GM18519 (cell line): ENCODE data around the gene PARD3.

Experiments
- ATAC-seq: cut with Tn5 transposase; IDR thresholded peaks from one replicate; pipeline ENCODE4 v1.9.1; 2021; ENCODE audit warnings: mild to moderate bottlenecking, moderate library complexity; ENCODE audit not compliant: unreplicated experiment, low FRiP score

PARD3 gene

DNA sequence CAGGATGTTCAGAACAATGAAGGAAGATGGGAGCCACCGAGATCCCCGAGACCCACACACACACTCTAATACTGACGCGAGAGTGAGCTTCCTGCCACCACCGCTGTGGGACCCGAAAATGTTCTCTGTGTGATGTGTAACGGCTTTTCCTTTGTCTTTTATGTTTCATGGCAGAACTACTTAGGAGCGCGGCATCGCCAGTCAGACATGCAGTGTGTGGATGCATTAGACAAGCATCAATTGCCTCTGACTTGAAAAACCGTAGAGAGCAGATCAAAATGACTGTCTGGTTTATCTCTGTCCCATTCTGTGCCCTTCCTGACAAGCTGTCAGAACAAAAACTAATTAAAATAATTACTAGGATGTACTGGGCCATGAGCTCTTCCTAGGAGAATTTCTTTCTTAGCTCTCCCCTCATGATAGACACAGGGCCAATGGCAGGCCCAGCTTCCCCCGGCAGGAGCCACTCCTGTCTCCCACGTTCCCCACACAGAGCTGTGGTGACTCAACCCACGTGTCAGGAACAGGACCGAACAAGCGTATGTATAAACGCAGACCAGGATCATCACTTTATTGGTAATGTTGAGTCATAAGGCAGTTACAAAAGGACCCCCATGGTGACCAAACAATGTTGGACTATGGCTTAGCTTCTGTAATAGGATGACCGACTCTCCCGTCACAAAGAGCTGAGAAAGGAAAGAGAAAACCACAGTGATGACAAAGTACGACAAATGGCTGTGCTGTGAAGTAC lies 705.0 kb downstream of the PARD3 start:
- ATAC-seq = no peak

DNA sequence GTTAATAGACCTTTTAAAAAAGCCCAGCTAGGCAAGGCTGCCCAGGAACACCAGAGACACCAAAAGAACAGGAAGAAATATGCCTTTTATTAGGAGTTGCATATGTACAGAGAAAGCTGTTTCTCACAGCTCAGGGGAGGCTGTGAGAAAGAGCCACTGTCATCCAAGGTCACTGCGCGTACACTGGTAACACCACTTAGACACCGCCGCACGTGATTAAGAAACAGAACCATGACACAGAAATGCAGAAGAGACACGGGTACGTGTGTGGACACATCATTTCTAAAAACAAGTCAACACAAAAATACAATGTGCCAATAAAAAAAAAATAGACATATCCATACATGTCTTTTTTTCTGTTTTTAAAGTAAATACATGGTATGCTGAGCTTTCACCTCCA lies 705.6 kb downstream of the PARD3 start:
- ATAC-seq = no peak

DNA sequence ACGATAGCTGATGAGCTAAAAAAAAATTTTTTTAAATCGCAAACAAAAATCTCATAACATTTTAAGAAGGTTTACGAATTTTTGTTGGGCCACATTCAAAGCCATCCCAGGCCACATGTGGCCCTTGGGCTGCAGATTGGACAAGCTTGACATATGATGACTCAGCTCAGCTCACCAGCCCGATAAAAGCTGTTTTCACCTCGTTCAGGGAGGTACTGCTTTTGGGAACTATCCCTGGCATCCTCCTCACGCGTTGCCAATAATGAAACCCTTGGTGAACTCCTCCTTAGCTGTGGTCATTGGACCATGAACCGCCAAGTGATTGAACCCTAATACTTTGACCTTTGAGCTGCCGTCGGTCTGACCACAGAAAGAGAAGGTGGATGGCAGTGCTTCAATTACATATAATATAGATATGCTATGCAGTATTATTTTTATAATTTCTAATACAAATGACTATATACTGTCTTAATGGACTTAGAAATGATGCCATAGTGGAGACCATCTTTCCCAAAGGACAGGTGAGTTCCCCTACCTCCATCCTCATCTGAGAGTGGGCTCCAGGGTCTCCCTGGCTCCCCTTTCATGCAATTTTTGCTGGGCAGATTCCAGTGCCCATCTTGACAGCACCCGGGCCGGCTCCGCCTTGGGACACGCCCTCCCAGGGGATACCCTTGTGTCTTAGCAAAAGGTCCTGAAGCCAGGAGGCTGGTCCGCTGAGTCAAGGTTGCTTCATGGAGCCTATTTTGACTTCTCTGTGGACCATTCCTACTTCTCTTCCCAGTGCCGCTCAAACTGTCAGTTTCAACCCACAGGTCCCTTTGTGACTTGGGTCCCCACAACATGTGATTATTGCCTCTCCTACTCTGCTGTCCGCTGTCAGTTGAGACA lies 707.2 kb downstream of the PARD3 start:
- ATAC-seq = no peak

DNA sequence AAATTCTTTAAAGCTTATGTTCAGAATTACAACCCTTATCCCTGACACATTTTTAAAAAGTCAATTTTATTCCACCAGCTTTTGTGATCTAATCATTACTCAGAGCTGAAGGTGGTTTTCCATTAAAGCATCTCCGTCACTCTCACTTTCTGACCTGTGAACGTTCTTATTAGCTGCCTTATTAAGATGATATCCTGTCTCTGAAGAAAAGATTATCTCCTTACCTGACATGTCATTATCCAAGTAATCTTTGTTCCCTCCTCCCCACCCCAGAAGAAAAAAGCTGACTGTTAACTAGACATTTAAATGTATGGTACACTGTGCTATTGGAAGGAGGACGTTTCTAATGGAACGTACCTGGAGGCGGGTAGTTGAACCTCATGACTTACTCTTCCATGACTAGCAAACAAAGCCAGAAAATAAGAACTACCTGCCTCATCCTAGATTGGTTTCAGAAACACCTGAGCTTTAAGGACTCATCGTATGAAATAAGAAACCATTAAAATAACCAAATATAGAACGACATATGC lies 708.7 kb downstream of the PARD3 start:
- ATAC-seq = no peak

DNA sequence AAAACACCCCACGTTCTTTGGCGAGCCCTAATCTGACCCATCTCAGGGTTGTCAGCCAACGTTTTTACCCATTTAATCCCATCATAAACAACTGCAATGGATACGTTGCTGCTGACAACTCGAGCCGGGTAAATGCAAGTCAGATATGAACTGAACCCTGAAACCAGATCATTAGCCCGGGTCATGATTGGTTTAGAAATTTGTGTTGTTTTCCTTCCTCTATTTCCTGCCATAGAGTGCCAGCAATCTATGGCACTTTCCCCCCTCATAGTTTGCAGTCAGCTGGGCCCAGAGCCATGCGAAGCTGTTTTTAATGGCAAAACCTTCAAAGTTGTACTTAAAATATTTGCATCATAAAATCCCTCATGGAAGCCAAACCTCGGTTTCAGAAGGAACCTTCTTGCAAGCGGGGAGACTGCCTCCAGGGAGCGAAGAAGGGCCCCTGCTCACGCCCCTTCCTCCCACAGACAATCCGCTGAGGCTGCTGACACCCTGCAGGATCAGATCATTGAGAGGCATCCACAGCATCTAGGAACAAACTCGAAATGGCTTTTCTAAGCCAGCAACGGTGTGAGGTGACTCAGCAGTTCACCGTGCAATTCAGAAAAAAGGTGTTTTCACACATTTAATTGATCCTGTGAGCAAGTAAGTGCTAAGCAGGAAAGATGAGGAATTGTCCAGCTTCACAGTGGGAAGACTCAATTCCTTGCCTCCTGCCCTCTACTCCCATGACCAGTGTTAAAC lies 710.1 kb downstream of the PARD3 start:
- no peak for ATAC-seq

DNA sequence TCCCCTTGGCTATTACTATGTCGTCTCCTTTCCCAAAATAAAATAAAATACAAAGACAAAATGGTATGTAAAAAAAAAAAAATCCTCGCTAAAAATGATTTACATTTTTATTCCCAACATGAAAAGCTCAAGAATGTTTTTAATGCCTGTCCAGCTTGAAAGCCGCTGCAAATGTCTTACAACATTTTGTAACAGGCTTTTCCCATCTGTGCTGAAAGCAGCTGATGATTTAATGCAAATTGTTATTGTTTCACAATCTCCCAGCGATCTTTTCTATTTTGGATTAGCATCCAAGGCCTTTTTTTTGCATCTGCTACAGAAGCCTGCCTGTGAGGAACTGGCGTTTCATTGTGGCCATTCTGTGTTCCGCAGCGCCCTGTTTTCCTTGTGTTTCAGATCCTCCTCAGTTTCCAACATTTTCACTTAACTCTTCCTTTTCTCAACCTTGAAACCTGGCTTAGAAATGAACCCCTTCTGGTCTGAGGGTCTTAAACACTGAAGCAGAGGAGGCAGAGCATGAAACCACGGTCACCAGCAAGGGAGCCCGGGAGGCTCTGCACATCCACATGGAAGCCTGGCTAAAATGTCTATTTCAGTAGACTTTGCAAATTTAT lies 712.1 kb downstream of the PARD3 start:
- ATAC-seq = no peak

DNA sequence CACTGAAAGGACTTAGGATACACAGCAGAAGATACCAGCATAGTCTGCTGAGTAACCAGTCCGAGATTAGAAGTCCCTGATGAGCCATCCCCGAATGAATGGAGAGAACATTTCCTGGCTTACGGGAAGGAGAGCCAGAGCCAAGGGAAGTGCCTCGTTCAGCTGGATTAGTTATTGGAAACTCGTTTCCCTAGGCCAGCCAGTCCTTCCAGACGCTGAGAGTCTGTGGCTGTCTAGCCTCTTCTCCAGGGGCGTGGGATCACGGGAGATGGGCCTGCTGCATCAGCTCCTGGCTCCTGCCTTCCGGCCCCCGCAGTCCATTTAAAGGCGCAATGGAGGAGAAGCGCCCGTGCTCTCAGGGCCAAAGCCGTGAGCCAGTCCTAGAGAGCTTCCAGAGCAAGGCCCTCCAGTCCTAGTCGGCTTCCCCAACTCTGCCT lies 712.8 kb downstream of the PARD3 start:
- ATAC-seq = no peak

DNA sequence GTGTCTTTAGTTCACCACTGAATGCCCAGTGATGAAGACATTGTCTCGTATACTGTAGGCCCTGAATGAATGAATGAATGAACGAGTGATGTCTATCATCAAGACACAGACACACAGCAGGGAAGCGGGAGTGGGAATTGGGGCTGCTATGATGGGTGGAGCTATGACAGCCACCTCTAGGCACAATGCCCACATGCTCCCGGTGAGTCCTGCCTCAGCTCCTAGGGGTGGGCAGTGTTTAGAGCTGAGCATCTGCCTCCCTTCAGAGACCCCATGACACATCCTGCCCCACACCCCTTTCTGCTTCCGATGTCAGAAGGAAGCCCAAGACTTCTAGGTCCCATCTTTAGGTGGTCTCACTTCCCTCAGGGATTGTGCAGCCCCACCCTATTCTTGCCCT lies 714.1 kb downstream of the PARD3 start:
- no peak for ATAC-seq

DNA sequence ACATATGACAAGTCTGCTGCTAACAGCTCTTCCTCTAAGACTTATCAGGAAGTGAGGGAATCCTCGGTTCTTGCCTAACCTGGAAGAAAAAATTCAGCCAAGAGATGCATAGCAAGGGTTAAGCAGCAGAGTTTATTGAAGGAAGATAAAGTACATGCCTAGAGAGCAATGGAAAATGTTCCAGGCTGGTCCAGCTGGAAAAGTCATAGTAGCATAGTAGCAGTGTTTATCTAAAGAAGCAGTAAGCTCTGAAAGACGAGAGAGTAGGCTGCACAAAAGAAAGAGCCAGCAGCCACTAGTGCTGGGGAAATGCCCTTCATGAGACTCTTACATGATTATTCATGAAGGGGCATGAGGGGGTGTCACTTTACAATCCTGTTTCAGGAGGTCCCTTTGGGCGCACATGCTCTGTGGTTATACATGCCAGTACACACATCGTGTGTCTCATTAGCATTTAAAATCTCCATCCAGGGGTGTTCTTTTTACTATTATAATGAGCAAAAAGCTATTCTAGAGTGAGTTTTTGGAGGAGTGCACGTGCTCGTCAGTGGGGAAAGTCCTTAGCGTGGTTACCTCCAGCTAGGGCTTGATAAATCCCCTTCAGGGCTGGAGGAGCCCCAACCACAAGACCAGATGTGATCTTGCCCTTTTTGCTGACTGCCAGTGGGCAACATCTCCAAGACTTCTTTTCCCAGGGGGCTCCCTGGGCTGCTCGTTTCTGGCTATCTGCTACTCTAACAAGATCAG lies 716.1 kb downstream of the PARD3 start:
- no peak for ATAC-seq

DNA sequence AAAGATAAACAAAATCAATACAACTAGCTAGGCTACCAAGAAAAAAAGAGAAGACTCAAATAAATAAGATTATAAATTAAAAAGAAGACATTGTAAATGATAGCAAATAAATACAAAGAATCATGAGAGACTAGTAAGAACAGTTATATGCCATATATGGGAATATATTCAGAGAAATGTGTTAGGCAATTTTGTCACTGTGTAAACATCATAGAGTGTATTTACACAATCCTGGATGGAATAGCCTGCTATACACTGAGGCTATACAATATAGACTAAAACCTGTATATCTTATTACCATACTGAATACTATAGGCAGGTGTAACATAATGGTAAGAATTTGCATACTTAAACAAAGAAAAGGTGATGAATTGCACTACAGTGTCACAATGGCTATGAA lies 717.4 kb downstream of the PARD3 start:
- no peak for ATAC-seq

DNA sequence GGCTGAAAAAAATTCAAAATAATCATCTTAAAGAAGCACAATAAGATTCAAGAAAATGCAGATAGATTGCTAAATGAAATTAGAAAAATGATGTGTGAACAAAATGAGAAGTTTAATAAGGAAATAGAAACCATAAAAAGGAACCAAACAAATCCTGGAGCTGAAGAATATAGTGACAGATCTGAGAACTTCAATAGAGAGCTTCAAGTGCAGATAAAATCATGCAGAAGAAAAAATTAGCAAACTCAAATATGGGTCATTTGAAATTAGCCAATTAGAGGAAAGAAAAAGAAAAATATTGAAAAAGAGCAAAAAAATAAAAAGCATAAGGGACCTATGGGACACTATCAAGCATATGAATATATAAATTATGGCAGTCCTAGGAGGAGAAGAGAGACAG lies 720.1 kb downstream of the PARD3 start:
- no peak for ATAC-seq

DNA sequence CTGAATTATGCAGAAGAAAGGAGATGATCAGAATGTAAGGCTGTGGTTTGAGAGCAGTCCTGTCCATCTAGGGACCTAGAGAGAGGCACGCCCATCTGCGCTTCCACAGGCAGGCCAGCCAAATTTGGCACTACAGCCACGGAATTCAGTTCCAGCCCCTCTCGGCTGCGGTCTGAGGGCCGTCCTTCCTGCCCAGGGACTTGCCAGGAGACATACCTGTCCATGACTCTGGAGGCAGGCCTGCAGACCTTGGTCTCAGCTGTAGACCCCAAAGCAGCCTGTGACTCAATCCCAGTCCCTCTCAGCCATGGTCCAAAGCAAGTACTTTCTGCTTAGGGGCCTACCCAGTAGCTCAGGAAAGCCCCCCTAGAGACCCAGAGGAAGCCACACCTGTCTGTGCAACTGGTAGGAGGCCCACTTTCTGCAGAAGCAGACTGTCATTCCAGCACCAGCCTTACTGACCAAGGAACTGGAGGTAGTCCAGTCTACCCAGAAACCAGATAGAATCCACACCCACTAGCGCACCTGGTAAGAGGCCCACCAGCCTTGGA lies 720.9 kb downstream of the PARD3 start:
- no peak for ATAC-seq

DNA sequence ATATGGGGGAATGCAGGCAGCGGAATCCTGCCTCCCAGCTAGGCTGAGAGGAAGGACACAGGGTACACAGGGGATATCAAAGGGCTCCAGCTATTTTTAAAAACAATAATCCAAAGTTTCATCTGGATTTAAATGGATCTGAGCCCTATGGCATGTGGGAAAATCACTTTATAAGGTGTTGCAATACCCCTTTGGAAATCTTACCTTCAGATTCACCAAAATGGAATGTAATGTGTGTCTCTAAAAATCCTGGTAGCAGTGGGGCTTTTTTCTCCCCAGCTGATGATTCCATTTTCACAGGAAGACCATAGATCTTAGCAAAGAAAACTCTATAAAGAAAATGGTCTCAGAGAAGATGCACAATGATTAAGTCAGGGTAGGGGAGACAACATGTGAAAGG lies 722.2 kb downstream of the PARD3 start:
- ATAC-seq = no peak

DNA sequence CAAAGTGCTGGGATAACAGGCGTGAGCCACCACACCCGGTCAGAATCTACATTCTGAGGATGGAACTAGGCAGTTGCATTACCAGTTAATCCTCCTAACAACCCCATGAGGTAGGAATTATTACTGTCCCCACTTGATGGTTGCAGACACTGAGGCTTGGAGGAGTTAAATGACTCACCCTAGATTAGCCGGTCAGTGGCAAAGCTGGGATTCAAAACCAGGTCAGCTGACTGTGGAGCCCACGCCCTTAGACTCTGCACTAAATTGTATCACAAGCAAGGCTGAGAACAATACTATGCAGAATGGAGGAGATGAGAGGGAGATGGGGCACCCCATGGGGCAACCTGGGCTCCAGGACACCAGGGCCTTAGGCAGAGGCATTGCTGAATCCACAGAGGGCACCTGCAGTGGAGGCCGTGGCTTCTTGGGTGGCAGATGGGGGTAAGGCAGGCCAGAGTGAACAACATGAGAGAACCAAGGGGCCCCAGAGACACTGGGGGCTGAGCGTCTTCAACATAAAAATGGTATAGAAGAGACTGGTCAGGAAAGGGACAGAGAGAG lies 723.4 kb downstream of the PARD3 start:
- no peak for ATAC-seq

DNA sequence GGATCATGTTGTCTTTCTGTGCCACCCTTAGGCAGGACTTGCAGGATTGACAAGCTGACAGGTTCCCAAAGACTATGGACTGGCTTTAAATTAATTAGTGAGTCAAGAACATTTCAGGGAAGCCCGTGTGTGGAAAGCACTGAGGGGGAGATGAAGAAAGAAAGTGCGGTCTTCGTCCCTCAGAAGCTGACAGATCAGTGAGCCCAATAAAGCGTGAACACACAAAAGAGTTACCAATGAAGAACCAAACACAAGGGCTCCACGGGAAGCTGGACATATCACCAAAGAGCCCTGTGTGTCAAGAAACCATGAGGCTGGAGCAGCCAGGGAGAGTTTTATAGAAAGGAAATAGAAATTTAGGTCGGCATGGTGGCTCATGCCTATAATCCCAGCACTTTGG lies 725.8 kb downstream of the PARD3 start:
- no peak for ATAC-seq

DNA sequence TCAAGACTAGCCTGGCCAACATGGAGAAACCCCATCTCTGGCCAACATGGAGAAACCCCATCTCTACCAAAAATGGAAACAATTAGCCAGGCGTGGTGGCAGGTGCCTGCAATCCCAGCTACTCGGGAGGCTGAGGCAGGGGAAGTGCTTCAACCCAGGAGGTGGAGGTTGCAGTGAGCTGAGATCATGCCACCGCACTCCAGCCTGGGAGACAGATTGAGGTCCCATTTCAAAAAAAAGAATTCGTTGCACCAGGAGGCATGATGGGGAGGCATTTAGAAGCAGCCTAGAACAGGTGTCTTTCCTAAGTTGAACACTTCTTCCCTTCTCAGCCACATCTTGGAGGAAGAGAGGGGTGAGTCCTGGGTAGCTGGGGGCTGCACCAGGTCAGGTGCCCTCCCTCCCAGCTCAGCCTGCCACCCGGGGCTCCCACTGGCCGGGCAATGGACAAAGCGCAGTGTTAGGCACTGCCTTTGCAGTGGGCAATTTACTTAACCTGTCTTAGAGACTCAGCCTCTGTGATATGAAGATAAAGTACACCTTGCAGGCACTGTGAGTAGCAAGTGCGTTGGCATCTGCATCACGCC lies 726.8 kb downstream of the PARD3 start:
- ATAC-seq = no peak

DNA sequence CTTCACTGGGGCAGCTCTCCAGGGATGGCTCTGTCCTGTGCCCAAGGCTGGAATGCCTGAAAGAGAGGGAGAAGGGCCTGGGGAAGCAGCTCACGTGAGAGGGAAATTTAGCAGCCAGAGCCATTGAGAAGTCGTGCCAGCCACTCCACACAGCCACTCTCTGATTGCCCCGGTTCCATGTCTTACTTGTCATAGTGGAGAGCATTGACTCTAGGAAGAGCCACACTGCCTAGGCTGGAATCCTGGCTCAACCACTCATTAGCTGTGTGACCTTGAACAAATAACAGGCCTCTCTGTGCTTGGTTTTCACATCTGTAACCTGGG lies 728.0 kb downstream of the PARD3 start:
- no peak for ATAC-seq

DNA sequence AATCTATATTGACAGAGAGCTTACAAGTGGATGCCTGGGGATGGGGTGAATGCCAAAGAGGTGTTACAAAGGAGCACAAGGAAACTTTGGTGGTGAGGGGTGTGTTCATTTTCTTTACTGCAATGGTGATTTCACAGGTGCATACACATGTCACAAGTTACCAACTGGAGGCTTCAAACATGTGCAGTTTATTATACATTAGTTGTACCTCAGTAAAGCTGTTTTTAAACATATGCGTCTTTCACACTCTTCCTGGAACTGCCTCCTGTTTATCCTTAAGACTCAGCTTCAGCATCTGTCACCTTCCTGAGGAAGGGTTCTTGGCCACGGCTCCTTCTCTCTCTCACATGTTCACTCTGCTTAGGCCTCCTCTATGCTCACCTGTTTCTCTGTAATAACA lies 731.5 kb downstream of the PARD3 start:
- ATAC-seq = no peak

DNA sequence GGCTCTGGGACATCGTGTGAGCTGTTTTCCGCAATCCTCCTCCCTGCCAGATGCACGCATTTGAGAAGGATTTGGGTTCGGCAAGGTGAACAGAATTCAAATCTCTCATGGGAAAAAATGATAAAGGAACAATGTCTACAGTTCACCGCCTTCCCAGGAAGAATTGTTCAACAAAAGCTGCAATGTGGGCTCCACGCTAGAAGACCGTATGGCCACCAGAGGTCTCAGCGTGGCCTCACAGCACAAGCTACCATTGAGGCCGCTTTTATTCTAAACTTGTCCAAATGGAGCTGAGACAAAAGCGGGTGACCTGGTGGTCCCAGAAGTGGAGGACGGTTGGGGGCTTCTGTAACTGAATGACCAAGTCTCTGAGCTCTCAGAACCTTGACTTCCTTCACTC lies 733.1 kb downstream of the PARD3 start:
- no peak for ATAC-seq
